ENCODE measurements around the gene SART3. TPM values are rescaled to one million over a fixed set of nuclear protein-coding genes. Genes with fewer than 3 reads are reported as not detected.

SART3 gene
- total and polyA plus RNA-seq, 2 of the 13 experiments (the other 11 are each of a cell fraction or from before 2014, with no cell fraction given) = 16.1 to 69.9 TPM

DNA sequence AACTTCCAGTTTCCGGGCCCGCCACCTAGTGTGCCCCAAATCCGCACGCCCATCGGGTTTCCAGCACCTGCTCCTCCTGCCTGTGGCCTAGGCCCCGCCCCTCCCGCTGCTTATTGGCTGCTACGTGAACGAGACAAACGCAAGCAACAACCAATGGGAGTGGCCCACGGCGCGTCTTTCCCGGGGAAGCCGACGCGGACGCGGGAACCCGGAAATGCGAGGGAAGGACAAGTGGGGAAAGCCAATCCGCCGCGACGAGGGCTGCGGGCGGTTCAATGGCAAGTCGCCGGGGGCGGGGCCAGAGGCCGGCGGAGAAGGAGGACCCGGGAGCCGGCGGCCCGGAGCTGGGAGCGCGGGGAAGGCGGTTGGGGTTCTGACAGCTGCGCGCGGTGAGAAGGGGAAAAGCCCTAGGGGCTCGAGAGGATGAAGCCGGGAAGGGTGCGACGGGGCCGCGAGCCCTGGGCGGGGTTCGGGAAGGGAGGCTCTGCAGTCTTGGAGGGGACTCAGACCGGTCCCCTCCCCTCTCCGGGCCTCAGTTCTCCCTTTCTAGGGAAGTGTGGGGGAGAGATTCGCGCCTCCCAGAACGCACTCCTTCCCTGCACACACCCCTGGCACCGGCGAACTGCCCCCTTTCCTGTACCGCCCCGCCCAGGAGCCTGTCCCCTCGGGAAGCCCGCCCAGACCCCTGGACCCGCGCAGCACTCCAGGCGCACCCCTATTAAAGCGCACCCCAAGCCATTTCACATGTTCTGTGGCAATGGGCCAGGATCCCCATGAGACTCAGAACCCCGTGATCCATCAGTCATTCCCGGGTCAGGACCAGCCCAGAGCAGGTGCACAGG, 45.8 kb downstream of the SART3 start, which contains the start of gene FICD (continued):
- TF ChIP-seq ZNF766 (CRISPR knock-in tag; IDR thresholded peaks at IDR 0.05; ENCODE audit: borderline replicate concordance) (0 out of 2 replicates have a peak, but pooled peaks have one; percentile 29), HES4 (CRISPR knock-in tag; IDR thresholded peaks at IDR 0.05; ENCODE audit: borderline replicate concordance) (no peak), ZNF883 (CRISPR knock-in tag; IDR thresholded peaks at IDR 0.05; ENCODE audit: not compliant biosample characterization) (peak; percentile 49), HNRNPLL (IDR thresholded peaks at IDR 0.05; ENCODE audit: low read depth, low read length, poor library complexity, severe bottlenecking) (peak; percentile 66), MLLT10 (CRISPR knock-in tag; IDR thresholded peaks at IDR 0.05) (no peak), MIER3 (CRISPR knock-in tag; IDR thresholded peaks at IDR 0.05; ENCODE audit: borderline replicate concordance) (no peak), NR1H2 (CRISPR knock-in tag; IDR thresholded peaks at IDR 0.05; ENCODE audit: borderline replicate concordance, low read depth) (no peak), ZNF407 (CRISPR knock-in tag; IDR thresholded peaks at IDR 0.05; ENCODE audit: not compliant biosample characterization) (peak; percentile 24), ZNF121 (CRISPR knock-in tag; IDR thresholded peaks at IDR 0.05) (no peak), ZNF281 (CRISPR knock-in tag; IDR thresholded peaks at IDR 0.05; ENCODE audit: borderline replicate concordance) (no peak), ZNF329 (CRISPR knock-in tag; IDR thresholded peaks at IDR 0.05; ENCODE audit: low read depth) (no peak), RFX1 (IDR thresholded peaks at IDR 0.05) (no peak), FIP1L1 (IDR thresholded peaks at IDR 0.05; ENCODE audit: borderline replicate concordance, insufficient read depth, low read depth, low read length) (no peak)

All from HepG2 (cell line).